IMR-90 (cell line): Measurements from ENCODE around the gene METAP2. TPM values are rescaled to one million over a fixed set of nuclear protein-coding genes. Genes with fewer than 3 reads are reported as not detected.

ENCODE experiments used
- ATAC-seq: fragments of 200-7000 bp; cut with Tn5 transposase; 2 replicates; pipeline ENCODE4 v1.9.1; 2020; ENCODE audit warnings: low read depth, mild to moderate bottlenecking, moderate library complexity
- BruUV-seq: library from RNA; stranded (reverse); fragments of 400-500 nt; replicated peaks from 2 replicates; lab custom pipeline; 2021; lab: Mats Ljungman, UMichigan
- CTCF ChIA-PET: fragments of 300-600 bp; formaldehyde crosslinking; extraction: SDS; loops from one replicate; lab custom pipeline; 2021; ENCODE audit warnings: antibody characterized with exemption; lab: Yijun Ruan, JAX
- POLR2A ChIA-PET: fragments of 300-600 bp; sonication (Branson Sonifier 250); formaldehyde crosslinking; loops from one replicate; lab custom pipeline; 2022; ENCODE audit warnings: antibody characterized with exemption; ENCODE audit not compliant: unreplicated experiment; lab: Charles Lee
- DNase-seq: peaks from one replicate; pipeline ENCODE4 v3.0.0; 2013
- H2AFZ ChIP-seq: replicated peaks from 2 replicates; pipeline ENCODE3; 2013; ENCODE audit warnings: low read length, mild to moderate bottlenecking; ENCODE audit not compliant: poor library complexity
- H2AK5ac ChIP-seq: 2 replicates; pipeline ENCODE4 v1.6.1; 2013; ENCODE audit warnings: low read depth, low read length, inconsistent platforms
- H2AK9ac ChIP-seq: replicated peaks from 2 replicates; pipeline ENCODE3; 2013; ENCODE audit warnings: mild to moderate bottlenecking, low read depth, low read length, moderate library complexity; ENCODE audit not compliant: poor library complexity
- H2BK120ac ChIP-seq: 2 replicates; pipeline ENCODE4 v1.6.1; 2013; ENCODE audit warnings: low read depth, low read length, inconsistent platforms
- H2BK15ac ChIP-seq: 3 replicates; pipeline ENCODE4 v1.6.1; 2013; ENCODE audit warnings: low read depth, low read length, inconsistent platforms
- H2BK20ac ChIP-seq: 2 replicates; pipeline ENCODE4 v1.6.1; 2013; ENCODE audit warnings: low read depth, mild to moderate bottlenecking, inconsistent platforms, low read length, moderate library complexity
- H2BK5ac ChIP-seq: 2 replicates; pipeline ENCODE4 v1.6.1; 2013; ENCODE audit warnings: mild to moderate bottlenecking, low read depth, low read length, inconsistent platforms; ENCODE audit not compliant: poor library complexity, severe bottlenecking
- H3K14ac ChIP-seq: replicated peaks from 2 replicates; pipeline ENCODE4 v1.6.1; 2013; ENCODE audit warnings: low read depth, low read length, inconsistent platforms
- H3K18ac ChIP-seq: 2 replicates; pipeline ENCODE4 v1.6.1; 2013; ENCODE audit warnings: low read depth, low read length, control low read depth
- H3K23ac ChIP-seq: 2 replicates; pipeline ENCODE4 v1.6.1; 2013; ENCODE audit warnings: low read depth, low read length, inconsistent platforms
- H3K27ac ChIP-seq: 2 replicates; pipeline ENCODE4 v1.5.1; 2013; ENCODE audit warnings: mild to moderate bottlenecking, control low read depth, low read length; ENCODE audit not compliant: insufficient read depth
- H3K27me3 ChIP-seq: 2 replicates; pipeline ENCODE4 v1.6.1; 2013; ENCODE audit warnings: low read length; ENCODE audit not compliant: control insufficient read depth, insufficient read depth
- H3K36me3 ChIP-seq: 2 replicates; pipeline ENCODE4 v1.6.1; 2013; ENCODE audit warnings: low read length, mixed read lengths; ENCODE audit not compliant: control insufficient read depth, insufficient read depth
- H3K4ac ChIP-seq: 2 replicates; pipeline ENCODE4 v1.6.1; 2013; ENCODE audit warnings: low read depth, low read length, inconsistent platforms
- H3K4me1 ChIP-seq: 2 replicates; pipeline ENCODE4 v1.6.1; 2013; ENCODE audit warnings: low read length, mixed read lengths; ENCODE audit not compliant: control insufficient read depth, insufficient read depth
- H3K4me2 ChIP-seq: 2 replicates; pipeline ENCODE4 v1.6.1; 2013; ENCODE audit warnings: low read depth, mild to moderate bottlenecking, control low read depth, low read length, moderate library complexity
- H3K4me3 ChIP-seq: 2 replicates; pipeline ENCODE4 v1.5.1; 2013; ENCODE audit warnings: low read depth, mild to moderate bottlenecking, control low read depth, low read length, moderate library complexity; ENCODE audit not compliant: insufficient read depth
- H3K56ac ChIP-seq: 2 replicates; pipeline ENCODE4 v1.6.1; 2013; ENCODE audit warnings: low read length, inconsistent platforms; ENCODE audit not compliant: insufficient read depth; ENCODE audit errors: extremely low read depth
- H3K79me1 ChIP-seq, 2 experiments: 2 replicates each; pipeline ENCODE4 v1.6.1; 2013; ENCODE audit warnings: low read length in 2 of 2, inconsistent platforms in 1 of 2, low read depth in 1 of 2
- H3K9ac ChIP-seq: 2 replicates; pipeline ENCODE4 v1.6.1; 2013; ENCODE audit warnings: low read depth, low read length, control low read depth
- H3K9me1 ChIP-seq: 2 replicates; pipeline ENCODE4 v1.6.1; 2013; ENCODE audit warnings: low read length, inconsistent platforms; ENCODE audit not compliant: insufficient read depth
- H3K9me3 ChIP-seq: 2 replicates; pipeline ENCODE4 v1.6.1; 2013; ENCODE audit warnings: low read length; ENCODE audit not compliant: control insufficient read depth, insufficient read depth
- H4K20me1 ChIP-seq: 2 replicates; pipeline ENCODE4 v1.6.1; 2013; ENCODE audit warnings: low read length, inconsistent platforms; ENCODE audit not compliant: insufficient read depth
- H4K5ac ChIP-seq: 2 replicates; pipeline ENCODE4 v1.6.1; 2013; ENCODE audit warnings: mild to moderate bottlenecking, low read depth, low read length, control low read depth
- H4K8ac ChIP-seq, 2 experiments: 2 replicates each; pipeline ENCODE4 v1.6.1; 2013; ENCODE audit warnings: low read depth in 2 of 2, low read length in 2 of 2, control low read depth in 1 of 2, inconsistent platforms in 1 of 2
- H4K91ac ChIP-seq: 2 replicates; pipeline ENCODE4 v1.6.1; 2013; ENCODE audit warnings: low read depth, low read length, inconsistent platforms; ENCODE audit not compliant: insufficient read depth
- CEBPB ChIP-seq: IDR thresholded peaks from 2 replicates; pipeline ENCODE4 v1.6.1; 2012; ENCODE audit warnings: low read depth, low read length, improper control_type of control experiment
- CHD1 ChIP-seq: IDR thresholded peaks from 2 replicates; pipeline ENCODE4 v1.6.1; 2012; ENCODE audit warnings: low read depth, low read length, improper control_type of control experiment
- CTCF ChIP-seq: conservative IDR thresholded peaks from 2 replicates; pipeline ENCODE4 v1.5.1; 2012; ENCODE audit warnings: mild to moderate bottlenecking, low read depth, low read length, improper control_type of control experiment
- FOS ChIP-seq: fragments of 150-350 bp; IDR thresholded peaks from 2 replicates; pipeline ENCODE4 v1.6.1; 2016; ENCODE audit warnings: low read depth, low read length
- MAFK ChIP-seq: IDR thresholded peaks from 2 replicates; pipeline ENCODE4 v1.6.1; 2012; ENCODE audit warnings: low read depth, low read length, improper control_type of control experiment
- MAZ ChIP-seq: IDR thresholded peaks from 2 replicates; pipeline ENCODE4 v1.6.1; 2012; ENCODE audit warnings: low read depth, mild to moderate bottlenecking, low read length, improper control_type of control experiment, moderate library complexity, borderline replicate concordance
- NFE2L2 ChIP-seq: fragments of 150-350 bp; IDR thresholded peaks from 2 replicates; pipeline ENCODE4 v1.6.1; 2016; ENCODE audit warnings: low read depth, mild to moderate bottlenecking, low read length
- POLR2A ChIP-seq: IDR thresholded peaks from 2 replicates; pipeline ENCODE4 v1.6.1; 2012; ENCODE audit warnings: mild to moderate bottlenecking, low read depth, low read length
- RAD21 ChIP-seq: IDR thresholded peaks from 2 replicates; pipeline ENCODE4 v1.6.1; 2012; ENCODE audit warnings: low read length, improper control_type of control experiment
- RCOR1 ChIP-seq: IDR thresholded peaks from 2 replicates; pipeline ENCODE4 v1.6.1; 2012; ENCODE audit warnings: mild to moderate bottlenecking, low read length, improper control_type of control experiment; ENCODE audit not compliant: insufficient replicate concordance
- RFX5 ChIP-seq: IDR thresholded peaks from 2 replicates; pipeline ENCODE4 v1.8.0; 2012; ENCODE audit warnings: low read depth, mild to moderate bottlenecking, low read length, moderate library complexity
- SMC3 ChIP-seq: fragments of 150-350 bp; IDR thresholded peaks from 2 replicates; pipeline ENCODE4 v1.6.1; 2016; ENCODE audit warnings: low read depth, mild to moderate bottlenecking, antibody characterized with exemption, low read length, moderate library complexity
- USF2 ChIP-seq: fragments of 150-350 bp; IDR thresholded peaks from 2 replicates; pipeline ENCODE4 v1.6.1; 2017; ENCODE audit warnings: mild to moderate bottlenecking, antibody characterized with exemption, low read length, low read depth
- WGBS, 2 experiments: methylation state at CpG; one replicate each; pipeline versions ENCODE4 v1.1.5 to v1.1.7; 2013; ENCODE audit warnings: missing lambda C conversion rate in 2 of 2; ENCODE audit not compliant: insufficient read length in 1 of 2; ENCODE audit errors: extremely low coverage in 2 of 2; 5-methylcytosine and 5-hydroxymethylcytosine counted together
- dilution Hi-C: fragments of 300-500 bp; cut with HindIII; formaldehyde crosslinking; loops from one replicate; pipeline ENCODE4 v1.14.3; 2018; ENCODE audit warnings: low sequenced_read_pairs; ENCODE audit not compliant: unreplicated experiment
- in situ Hi-C: fragments of 300-500 bp; cut with MboI; formaldehyde crosslinking; loops from 3 replicates; pipeline ENCODE4 v1.14.3; 2019; ENCODE audit warnings: low sequenced_read_pairs, inconsistent platforms, mixed read lengths
- intact Hi-C: fragments of 100-400 bp; cut with micrococcal nuclease; formaldehyde crosslinking; loops from 2 replicates; pipeline ENCODE4 v1.10.0; 2022
- polyA plus RNA-seq, 3 experiments: library from polyadenylated mRNA; depleted of rRNA; stranded (reverse); fragments of >200 nt; gene quantifications; 2 replicates each; pipeline ENCODE4 v1.2.3, GENCODE V29; 2012; ENCODE audit warnings: low replicate concordance in 1 of 3
- total RNA-seq: library from RNA; depleted of rRNA; stranded (reverse); fragments of >200 nt; gene quantifications from 2 replicates; pipeline ENCODE4 v1.2.3, GENCODE V29; 2012

Gene METAP2
- total and polyA plus RNA-seq, 2 of the 4 experiments (the other 2 are of a cell fraction) = 62.5 to 72.9 TPM

- Histone ChIP-seq H3K9me1 (no peaks in the 10 kb centered on the region), H3K23ac (no peak overlapping the region), H3K14ac (no peak overlapping the region), H3K9ac (no peak overlapping the region), H3K4me3 (no peak overlapping the region), H4K5ac (no peak overlapping the region), H4K91ac (no peak overlapping the region), H3K4ac (no peak overlapping the region), H2AFZ (no peak overlapping the region), H2BK20ac (no peak overlapping the region), H4K20me1 (peaks cover 8% of the 10 kb centered on the region; the same call in 1 of the 2 replicates), H3K56ac (no peak overlapping the region), H3K9me3 (no peaks in the 10 kb centered on the region), H3K27ac (no peak overlapping the region), H2AK5ac (no peak overlapping the region), H3K27me3 (no peaks in the 10 kb centered on the region), H3K36me3 (peaks cover 29% of the 10 kb centered on the region), H3K79me1 (peaks cover 17 to 18% of the 10 kb centered on the region in 2 experiments), H3K4me2 (no peak overlapping the region), H2BK120ac (no peak overlapping the region), H3K18ac (no peak overlapping the region), H2BK15ac (no peak overlapping the region), H4K8ac (no peak overlapping the region), H3K4me1 (no peaks in the 10 kb centered on the region), H2BK5ac (no peak overlapping the region), H2AK9ac (no peak overlapping the region)
- ATAC-seq (peak; percentile 17; the same call in 1 of the 2 replicates), DNase-seq (no peak)
- dilution Hi-C loops = no loop called here
- ChIA-PET POLR2A (no interaction called here), CTCF (no interaction called here)
- whole genome bisulfite sequencing, 2 experiments = no CpG with 5 or more reads among the region's 2 CpGs
- intact Hi-C loops = no loop called here
- no TSS peak for BruUV-seq
- in situ Hi-C loops = no loop called here
- no peak for TF ChIP-seq MAZ
- no peak for TF ChIP-seq CEBPB
- no peak for TF ChIP-seq CHD1
- TF ChIP-seq SMC3 = no peak
- no peak for TF ChIP-seq FOS
- TF ChIP-seq RCOR1 = no peak
- no peak for TF ChIP-seq NFE2L2
- TF ChIP-seq USF2 = no peak
- no peak for TF ChIP-seq CTCF
- TF ChIP-seq POLR2A = no peak
- TF ChIP-seq RAD21 = no peak
- no peak for TF ChIP-seq RFX5
- no peak for TF ChIP-seq MAFK
Observed at GRCh38 chr12:95492462-95492861, 18.5 kb downstream of the METAP2 start.
